Myocyte (in vitro differentiated cells): ENCODE measurements around the gene ABLIM1. TPM values are rescaled to one million over a fixed set of nuclear protein-coding genes. Genes with fewer than 3 reads are reported as not detected.

ENCODE experiments used
- DNase-seq: peaks from one replicate; pipeline ENCODE4 v3.0.0-alpha.2; 2012; ENCODE audit warnings: low read depth
- total RNA-seq: library from RNA; depleted of rRNA; stranded (reverse); fragments of >200 nt; gene quantifications from 2 replicates; pipeline ENCODE4 v1.2.3, GENCODE V29; 2014

ABLIM1 gene
- total RNA-seq, 1 donor from 2014 or later = 21.2 TPM

- DNase-seq = no peak
Measured at GRCh38 chr10:114427124-114427852, 230.8 kb downstream of the ABLIM1 start.

- DNase-seq = no peak
Measured at GRCh38 chr10:114426476-114426875, 231.6 kb downstream of the ABLIM1 start.

GRCh38 chr10:114420811-114421485 is 237.1 kb downstream of the ABLIM1 start:
- no peak for DNase-seq

GRCh38 chr10:114418109-114418508 is 240.0 kb downstream of the ABLIM1 start:
- DNase-seq = no peak

- peak; percentile 38 for DNase-seq
Measured at GRCh38 chr10:114412907-114413797, 244.9 kb downstream of the ABLIM1 start.

GRCh38 chr10:114408968-114409444 is 249.1 kb downstream of the ABLIM1 start:
- no peak for DNase-seq

- DNase-seq = no peak
Measured at GRCh38 chr10:114408112-114408967, 249.7 kb downstream of the ABLIM1 start.

GRCh38 chr10:114406455-114406854 is 251.6 kb downstream of the ABLIM1 start:
- DNase-seq = no peak

GRCh38 chr10:114405011-114405350 is 253.1 kb downstream of the ABLIM1 start:
- DNase-seq = no peak

- peak; percentile 8 for DNase-seq
Measured at GRCh38 chr10:114404171-114405010, 253.7 kb downstream of the ABLIM1 start, which contains the start of gene AFAP1L2. AFAP1L2 (minus strand) TSS chr10:114404502; CDS start chr10:114404455, 47 bp downstream.

- DNase-seq = no peak
Measured at GRCh38 chr10:114403541-114404161, 254.4 kb downstream of the ABLIM1 start.

GRCh38 chr10:114402871-114403540 is 255.1 kb downstream of the ABLIM1 start:
- DNase-seq = no peak

GRCh38 chr10:114402233-114402632 is 255.8 kb downstream of the ABLIM1 start:
- DNase-seq = no peak

- no peak for DNase-seq
Measured at GRCh38 chr10:114401195-114401791, 256.8 kb downstream of the ABLIM1 start.

GRCh38 chr10:114400091-114400490 is 258.0 kb downstream of the ABLIM1 start:
- no peak for DNase-seq

GRCh38 chr10:114399576-114399975 is 258.5 kb downstream of the ABLIM1 start:
- DNase-seq = no peak

GRCh38 chr10:114398587-114399331 is 259.3 kb downstream of the ABLIM1 start:
- no peak for DNase-seq
